GM21423 (cell line): ENCODE data around the gene XYLT1.

Source experiments
- ATAC-seq: cut with Tn5 transposase; IDR thresholded peaks from one replicate; pipeline ENCODE4 v1.9.1; 2021; ENCODE audit warnings: mild to moderate bottlenecking, moderate library complexity; ENCODE audit not compliant: unreplicated experiment

XYLT1 gene

DNA sequence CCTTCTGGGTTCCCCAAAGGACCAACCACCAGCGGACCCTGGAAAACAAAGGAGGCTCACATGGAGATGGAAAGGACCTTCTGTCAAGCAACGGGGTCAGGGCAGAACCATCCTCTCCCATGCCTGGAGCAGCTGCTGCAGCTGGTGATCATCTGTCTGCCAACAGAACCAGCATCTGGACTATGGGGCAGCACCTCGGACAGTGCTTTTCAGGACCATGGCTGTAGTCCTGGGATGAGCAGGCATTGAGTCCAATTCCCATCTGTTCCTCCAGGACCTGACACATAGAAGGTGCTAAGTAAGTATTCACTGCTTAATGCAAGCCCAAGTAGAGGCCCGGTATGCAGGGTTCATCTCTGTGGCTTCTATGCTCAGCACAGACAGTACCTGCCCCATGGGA, 304.7 kb downstream of the XYLT1 start:
- no peak for ATAC-seq

GRCh38 chr16:17162560-17162959, 308.2 kb downstream of the XYLT1 start:
- no peak for ATAC-seq

DNA sequence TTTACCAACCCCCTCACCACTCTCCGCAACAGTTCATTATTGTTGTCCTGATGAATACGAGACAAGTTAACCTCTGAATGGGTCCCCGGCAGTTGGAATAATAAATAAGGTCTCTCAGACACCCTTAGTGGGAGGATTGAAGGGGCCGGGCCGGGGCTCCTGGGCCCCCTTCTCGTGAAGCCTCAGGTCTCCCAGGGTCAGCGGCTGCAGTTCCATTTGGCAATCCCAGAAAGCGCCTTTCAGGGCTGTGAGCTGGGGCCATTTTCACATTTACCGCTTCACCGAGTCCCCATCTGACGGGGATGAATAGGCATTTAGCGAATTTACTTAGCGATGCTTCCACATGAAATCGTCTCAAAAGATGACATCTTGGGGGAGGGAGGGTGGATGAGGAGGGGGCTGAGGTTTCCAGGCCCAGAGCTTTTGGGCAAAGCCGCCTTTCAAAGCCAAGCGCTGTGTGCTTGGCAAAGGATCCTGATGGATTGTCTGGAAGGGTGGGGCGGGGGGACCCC, 309.8 kb downstream of the XYLT1 start:
- no peak for ATAC-seq

- ATAC-seq: no peak
These were observed 310.4 kb downstream of the XYLT1 start for GRCh38 chr16:17160285-17160853.

- no peak for ATAC-seq
These were observed 311.1 kb downstream of the XYLT1 start for GRCh38 chr16:17159617-17160016.

DNA sequence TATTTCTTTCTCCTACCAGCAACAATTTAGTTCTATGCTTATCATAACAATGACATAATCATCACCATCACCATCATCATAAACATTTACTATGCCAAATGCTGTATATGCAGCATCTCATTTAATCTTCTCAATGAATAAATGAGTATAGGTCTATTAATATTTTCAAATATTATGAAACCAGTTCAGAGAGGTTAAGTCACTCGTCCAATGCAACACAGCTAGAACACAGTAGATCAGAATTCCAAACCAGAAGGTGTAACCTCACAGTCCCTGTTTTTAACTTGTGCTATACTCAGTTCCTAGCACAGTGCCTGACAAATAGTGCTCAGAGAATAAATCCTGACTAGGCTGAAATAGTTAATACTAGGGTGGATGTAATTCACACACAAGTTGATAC, 314.8 kb downstream of the XYLT1 start:
- ATAC-seq: no peak

DNA sequence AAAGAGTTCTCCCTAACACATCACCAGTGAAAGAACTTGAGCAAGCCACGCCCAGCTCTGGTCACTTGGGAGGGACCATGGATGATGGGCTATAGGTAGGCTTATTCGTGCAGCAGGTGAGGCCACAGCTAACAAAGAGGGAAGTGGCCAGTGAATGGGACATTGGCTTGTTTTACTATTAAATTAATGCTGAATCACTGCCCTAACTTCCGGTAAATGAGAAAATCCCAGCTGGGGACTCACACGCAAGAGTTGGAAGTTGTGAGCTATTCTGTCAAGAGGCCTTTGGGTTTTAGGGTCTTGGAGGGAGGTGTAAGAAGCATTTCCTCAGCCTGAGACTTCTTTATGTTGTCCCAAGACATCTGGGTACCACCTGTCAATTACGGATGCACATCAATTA, 315.3 kb downstream of the XYLT1 start:
- no peak for ATAC-seq

DNA sequence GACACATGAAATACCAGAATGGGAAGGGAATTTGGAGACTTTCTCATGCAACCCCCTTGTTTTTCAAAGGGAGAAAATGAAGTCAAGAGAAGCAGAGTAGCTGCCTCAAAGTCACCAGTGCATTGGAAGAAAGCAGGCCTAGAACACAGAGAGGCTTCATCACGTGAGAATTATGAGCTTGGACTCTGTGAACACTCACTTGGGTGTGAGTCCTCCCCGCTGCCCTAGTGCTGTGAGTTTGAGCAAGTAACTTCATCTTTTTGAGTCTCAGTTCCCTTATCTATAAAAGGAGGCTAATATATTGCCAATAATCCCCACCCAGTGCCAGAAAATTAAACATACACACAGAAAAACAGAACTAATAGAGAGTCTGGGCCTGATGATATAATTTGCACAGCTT, 315.8 kb downstream of the XYLT1 start:
- no peak for ATAC-seq

DNA sequence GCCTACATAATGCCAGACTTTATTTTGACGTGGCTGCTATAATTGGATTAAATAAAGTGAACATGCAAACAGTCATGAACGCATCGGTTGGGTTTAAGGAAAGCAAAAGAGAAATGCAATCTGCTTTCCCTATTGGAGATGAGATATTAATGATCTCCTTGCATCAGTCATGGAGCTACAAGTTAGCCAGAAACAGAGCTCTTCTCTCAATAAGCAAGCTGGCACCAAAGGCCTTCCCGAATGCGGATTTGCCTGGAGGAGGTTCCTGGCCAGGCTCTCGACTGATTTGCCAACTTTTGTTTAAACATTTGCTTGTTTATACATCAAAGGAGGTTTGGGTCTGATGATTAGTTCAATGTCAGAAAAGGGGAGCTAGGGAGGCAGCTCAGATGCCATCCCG, 318.4 kb downstream of the XYLT1 start:
- ATAC-seq: no peak

- ATAC-seq: no peak
These were observed 319.4 kb downstream of the XYLT1 start for GRCh38 chr16:17151335-17151734.

DNA sequence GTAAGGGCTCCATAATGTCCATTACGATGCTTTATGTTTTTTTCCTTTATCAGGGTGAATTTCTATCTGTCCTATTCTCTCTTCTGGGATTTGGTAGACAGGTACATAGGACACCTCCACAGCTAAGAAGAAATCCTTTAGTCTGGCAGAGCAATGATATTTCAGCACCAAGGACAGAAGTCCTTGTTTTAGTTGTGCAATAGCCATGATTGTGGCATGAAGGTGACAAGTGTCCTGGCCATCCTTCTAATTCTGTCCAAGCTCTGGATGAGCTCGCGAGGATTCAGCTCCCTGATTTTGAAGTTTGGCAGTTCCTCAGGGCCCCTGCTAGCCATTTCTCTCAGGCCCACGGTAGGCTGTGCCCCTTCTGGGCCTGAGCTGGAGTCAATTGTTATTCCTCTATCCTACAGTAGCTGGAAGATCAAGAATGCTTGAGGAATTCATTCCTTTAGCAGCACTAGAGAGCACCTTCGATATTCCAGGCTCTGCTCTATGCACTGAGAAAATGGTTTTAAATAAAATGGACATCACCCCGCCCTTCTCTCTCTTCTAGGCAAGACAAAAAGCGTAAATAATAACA, 320.8 kb downstream of the XYLT1 start:
- no peak for ATAC-seq

GRCh38 chr16:17147942-17148341, 322.8 kb downstream of the XYLT1 start:
- ATAC-seq: no peak

DNA sequence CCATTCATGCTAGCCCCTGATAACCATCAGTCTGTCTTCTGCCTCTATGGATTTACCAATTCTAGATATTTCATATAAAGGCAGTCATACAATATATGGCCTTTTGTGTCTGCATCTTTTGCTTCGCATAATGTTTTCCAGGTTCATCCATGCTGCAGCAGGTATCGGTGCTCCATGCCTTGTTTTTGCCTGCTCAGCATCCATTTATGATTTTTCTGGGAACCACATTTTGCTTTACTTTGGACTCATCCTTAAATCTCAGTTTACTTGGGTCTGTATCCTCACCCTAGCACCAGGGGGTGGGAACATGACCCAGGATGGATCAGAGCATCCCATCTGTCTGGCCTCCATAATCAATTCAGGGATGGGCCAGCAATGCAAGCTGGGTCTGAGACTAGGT, 325.7 kb downstream of the XYLT1 start:
- no peak for ATAC-seq

- no peak for ATAC-seq
These were observed 326.3 kb downstream of the XYLT1 start for GRCh38 chr16:17144431-17144830.

DNA sequence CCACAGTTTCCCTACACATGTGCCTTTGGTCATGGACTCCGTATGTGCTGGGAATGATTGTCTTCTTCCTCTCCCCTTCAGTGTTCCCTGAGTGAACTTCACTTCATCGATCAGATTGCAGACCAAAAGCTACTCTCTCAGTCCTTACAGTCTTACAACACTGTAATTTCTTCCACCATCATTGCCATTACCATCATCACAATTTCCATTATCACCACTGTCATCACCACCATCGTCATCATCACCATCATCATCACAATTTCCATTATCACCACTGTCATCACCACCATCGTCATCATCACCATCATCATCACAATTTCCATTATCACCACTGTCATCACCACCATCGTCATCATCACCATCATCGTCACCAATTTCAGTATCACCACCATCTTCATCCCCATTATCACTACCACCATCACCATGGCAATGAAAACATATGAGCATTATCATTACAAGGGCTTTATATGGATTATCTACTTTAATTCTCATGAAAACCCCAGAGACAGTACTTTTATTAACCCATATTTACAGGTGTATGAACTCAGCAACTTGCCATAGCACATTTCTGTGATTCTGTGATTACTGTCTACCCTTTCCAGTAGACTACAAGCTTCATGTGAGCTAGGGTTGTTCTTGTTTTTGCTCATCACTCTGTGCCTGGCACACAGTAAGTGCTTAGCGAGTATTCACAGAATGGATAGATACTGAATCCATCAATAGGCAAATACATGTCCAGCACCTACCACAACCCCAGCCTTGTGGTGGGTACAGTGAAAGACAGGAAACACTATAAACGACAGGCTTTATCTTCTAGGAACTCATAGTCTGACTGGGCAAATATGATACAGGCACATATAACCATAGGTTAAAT, 327.0 kb downstream of the XYLT1 start:
- no peak for ATAC-seq

GRCh38 chr16:17138801-17139200, 332.0 kb downstream of the XYLT1 start:
- ATAC-seq: no peak

- no peak for ATAC-seq
These were observed 335.3 kb downstream of the XYLT1 start for GRCh38 chr16:17135439-17135838.

DNA sequence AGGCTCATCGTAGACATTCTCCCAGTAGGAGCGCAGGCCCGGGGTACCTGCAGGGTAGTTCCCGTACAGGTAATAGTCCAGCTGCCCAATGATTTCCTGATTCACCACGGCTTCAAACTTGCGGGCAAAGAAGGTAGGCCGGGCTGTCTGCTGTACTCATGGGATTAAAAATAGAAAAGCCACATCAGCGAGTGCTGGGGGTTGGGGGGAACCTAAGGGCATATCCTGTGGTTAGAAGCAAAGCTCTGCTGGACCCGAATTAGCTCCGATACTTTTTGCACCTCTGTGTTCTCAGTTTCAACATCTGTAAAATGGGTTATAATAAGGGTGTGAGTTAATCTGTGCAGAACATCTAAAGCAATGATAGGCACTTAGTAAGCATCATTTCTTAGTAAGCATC, 336.2 kb downstream of the XYLT1 start:
- peak; percentile 80 for ATAC-seq

- ATAC-seq: no peak
These were observed 336.9 kb downstream of the XYLT1 start for GRCh38 chr16:17133851-17134250.

DNA sequence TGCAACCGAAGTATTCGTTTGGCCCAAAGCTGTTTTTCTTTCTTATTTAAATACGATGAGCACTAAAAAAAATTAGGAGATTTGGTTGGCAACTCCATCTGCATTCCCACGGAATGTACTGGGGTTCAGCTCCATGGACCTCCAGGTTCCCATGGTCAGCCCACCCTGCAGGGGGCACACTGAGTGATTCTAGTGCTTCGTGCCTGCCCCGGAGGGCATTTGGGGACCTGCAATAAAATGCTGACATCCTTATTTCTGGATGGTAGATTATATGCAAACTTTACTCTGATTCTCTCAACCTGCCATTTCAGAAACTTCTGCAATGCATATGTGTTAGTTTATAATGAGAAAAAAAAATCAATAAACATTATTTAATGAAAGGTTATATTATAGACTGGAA, 339.4 kb downstream of the XYLT1 start:
- ATAC-seq: no peak

DNA sequence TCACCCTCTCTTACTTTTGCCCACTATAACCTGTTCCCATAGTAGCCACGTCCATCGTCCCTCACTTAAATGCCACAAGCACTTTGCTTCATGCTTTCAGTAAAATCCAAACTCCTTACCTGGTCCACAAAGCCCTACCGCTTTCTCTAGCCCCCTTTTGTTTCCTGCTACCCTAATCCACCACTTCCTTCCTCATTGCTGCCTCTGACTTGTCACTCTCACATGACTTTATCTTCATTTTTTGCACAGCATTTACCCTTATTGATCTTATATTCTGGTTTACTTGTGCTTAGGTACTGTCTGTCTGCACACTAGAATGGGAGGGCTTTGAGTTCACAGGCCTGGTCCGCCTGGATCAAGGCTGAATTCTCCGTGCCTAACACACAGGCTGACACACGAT, 340.0 kb downstream of the XYLT1 start:
- ATAC-seq: no peak

DNA sequence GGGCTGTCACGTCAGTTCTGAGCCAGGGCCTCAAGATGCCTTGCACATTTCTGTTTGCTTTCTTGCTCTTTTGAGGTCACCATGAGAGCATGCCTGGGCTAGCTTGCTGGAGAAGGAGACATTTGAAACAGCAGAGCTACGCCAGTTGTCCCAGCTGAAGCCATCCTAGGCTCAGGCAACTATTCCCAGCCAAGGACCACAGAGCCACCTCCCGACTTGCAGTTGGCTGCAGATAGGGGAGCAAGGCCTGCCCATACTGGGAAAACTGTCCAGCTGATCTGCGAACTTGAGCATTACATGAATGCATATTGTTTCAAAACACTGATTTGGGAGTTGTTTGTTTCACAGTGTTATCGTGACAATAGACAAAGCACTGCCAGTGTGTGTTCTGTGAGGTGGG, 340.8 kb downstream of the XYLT1 start:
- ATAC-seq: no peak
